A549 (cell line): ENCODE data around the gene ATXN7L1. TPM values are rescaled to one million over a fixed set of nuclear protein-coding genes. Genes with fewer than 3 reads are reported as not detected.

Experiments used
- ATAC-seq, 2 experiments: fragments of 200-7000 bp in 1 of 2; fragments of >200 bp in 1 of 2; cut with Nextera tagmentation in 1 of 2; cut with Tn5 transposase in 1 of 2; 3 replicates each; pipeline versions ENCODE4 v1.8.0 to v1.9.1; 2018 to 2020; ENCODE audit warnings: mild to moderate bottlenecking in 1 of 2, moderate library complexity in 1 of 2
- CTCF ChIA-PET: fragments of 300-600 bp; sonication (Branson Sonifier 250); formaldehyde crosslinking; extraction: SDS; loops from one replicate; lab custom pipeline; 2021; ENCODE audit warnings: antibody characterized with exemption, inconsistent platforms; lab: Yijun Ruan, JAX
- POLR2A ChIA-PET: fragments of 350-600 bp; formaldehyde crosslinking; extraction: SDS; loops from one replicate; lab custom pipeline; 2021; ENCODE audit warnings: antibody characterized with exemption, inconsistent platforms; lab: Yijun Ruan, JAX
- DNase-seq, 2 experiments: peaks; one replicate each; pipeline versions ENCODE4 v3.0.0 to v3.0.0-alpha.2; 2011 to 2016; ENCODE audit warnings: low read depth in 1 of 2, low spot score in 1 of 2
- FAIRE-seq: peaks from 2 replicates; lab custom pipeline; 2011; peaks lifted over from hg19 to GRCh38; lab: Jason Lieb, UNC
- H3K27ac ChIP-seq, 2 experiments: fragments of >200 bp; sonication (Bioruptor Twin); formaldehyde crosslinking; 3 replicates each; pipeline ENCODE4 v1.5.1; 2016 to 2017
- H3K4me1 ChIP-seq: fragments of >200 bp; sonication (Bioruptor Twin); formaldehyde crosslinking; 3 replicates; pipeline ENCODE4 v1.6.1; 2016
- H3K4me2 ChIP-seq: fragments of >200 bp; sonication (Bioruptor Twin); formaldehyde crosslinking; 3 replicates; pipeline ENCODE4 v1.6.1; 2016
- H3K4me3 ChIP-seq: fragments of >200 bp; sonication (Bioruptor Twin); formaldehyde crosslinking; 3 replicates; pipeline ENCODE4 v1.5.1; 2016
- H3K9me3 ChIP-seq: fragments of >200 bp; sonication (Bioruptor Twin); formaldehyde crosslinking; 3 replicates; pipeline ENCODE4 v1.6.1; 2016
- CBX2 ChIP-seq: fragments of 200-600 bp; sonication (generic); IDR thresholded peaks from 2 replicates; pipeline ENCODE4 v1.6.1; 2016; ENCODE audit warnings: low read depth, mild to moderate bottlenecking, borderline replicate concordance
- E2F6 ChIP-seq: IDR thresholded peaks from 2 replicates; pipeline ENCODE4 v1.6.1; 2012; ENCODE audit warnings: low read depth, borderline replicate concordance
- EHMT2 ChIP-seq: fragments of 200-600 bp; sonication (generic); IDR thresholded peaks from 2 replicates; pipeline ENCODE4 v1.6.1; 2016; ENCODE audit warnings: antibody characterized with exemption, low read depth, mild to moderate bottlenecking, moderate library complexity
- EP300 ChIP-seq, 2 experiments: fragments of >200 bp; sonication (Bioruptor Twin); formaldehyde crosslinking; IDR thresholded peaks; 2 replicates in 1 of 2; 3 replicates in 1 of 2; pipeline ENCODE4 v1.6.1; 2016 to 2017
- FOSB ChIP-seq: fragments of 250-450 bp; sonication (Bioruptor Pico); IDR thresholded peaks from 2 replicates; pipeline ENCODE4 v1.5.0; 2020; ENCODE audit warnings: mild to moderate bottlenecking, moderate library complexity
- FOSL2 ChIP-seq, 2 experiments: fragments of 450-650 bp in 1 of 2; fragments of >200 bp in 1 of 2; sonication (Bioruptor Twin) in 1 of 2; formaldehyde crosslinking; IDR thresholded peaks; 2 replicates each; pipeline versions ENCODE4 v1.5.0 to v1.6.1; 2016 to 2020; ENCODE audit warnings: mild to moderate bottlenecking in 1 of 2, moderate library complexity in 1 of 2
- FOXS1 ChIP-seq: fragments of 250-450 bp; sonication (Bioruptor Pico); IDR thresholded peaks from 2 replicates; pipeline ENCODE4 v1.5.0; 2020; ENCODE audit warnings: mild to moderate bottlenecking, moderate library complexity
- GATA3 ChIP-seq: IDR thresholded peaks from 2 replicates; pipeline ENCODE4 v1.6.1; 2012; ENCODE audit warnings: borderline replicate concordance
- HOXB13 ChIP-seq: fragments of 250-450 bp; sonication (Bioruptor Pico); IDR thresholded peaks from 2 replicates; pipeline ENCODE4 v1.5.0; 2020; ENCODE audit warnings: low read depth, mild to moderate bottlenecking, moderate library complexity
- KDM1A ChIP-seq: fragments of 200-600 bp; sonication (generic); IDR thresholded peaks from 2 replicates; pipeline ENCODE4 v1.6.1; 2016; ENCODE audit warnings: low read depth, mild to moderate bottlenecking
- MYC ChIP-seq: IDR thresholded peaks from 2 replicates; pipeline ENCODE4 v1.6.1; 2012; ENCODE audit warnings: mild to moderate bottlenecking, inconsistent platforms, low read length, improper control_type of control experiment, borderline replicate concordance
- RAD21 ChIP-seq, 2 experiments: fragments of >200 bp in 1 of 2; sonication (Bioruptor Twin) in 1 of 2; formaldehyde crosslinking in 1 of 2; IDR thresholded peaks in 1 of 2; conservative IDR thresholded peaks in 1 of 2; 2 replicates in 1 of 2; 3 replicates in 1 of 2; pipeline ENCODE4 v1.6.1; 2012 to 2018; ENCODE audit warnings: inconsistent platforms in 1 of 2
- REST ChIP-seq: fragments of 200-600 bp; sonication (generic); IDR thresholded peaks from 2 replicates; pipeline ENCODE4 v1.6.1; 2016; ENCODE audit warnings: antibody characterized with exemption, mild to moderate bottlenecking, moderate library complexity
- RFX5 ChIP-seq: fragments of 450-650 bp; IDR thresholded peaks from 2 replicates; pipeline ENCODE4 v1.7.1; 2014; ENCODE audit warnings: antibody characterized with exemption, mild to moderate bottlenecking, moderate library complexity
- WGBS: methylation state at CpG from one replicate; pipeline ENCODE4 v1.1.6; 2017; ENCODE audit errors: missing lambda C conversion rate; 5-methylcytosine and 5-hydroxymethylcytosine counted together
- polyA plus RNA-seq, 4 experiments: library from polyadenylated mRNA; depleted of rRNA in 3 of 4; stranded (reverse); fragments of >200 nt; fragmentation: RNase III in 1 of 4; extraction: RNeasy Plus Mini Kit Qiagen cat#74134 plus additional on column Dnase treatment in 1 of 4; gene quantifications; 2 replicates in 3 of 4; 3 replicates in 1 of 4; pipeline ENCODE4 v1.2.3, GENCODE V29; 2011 to 2017
- TF ChIP-seq, protein P1 (sequence below): fragments of >200 bp; sonication (Bioruptor Twin); formaldehyde crosslinking; IDR thresholded peaks from 3 replicates; pipeline ENCODE4 v1.5.1; 2016

The ATXN7L1 gene
- polyA plus RNA-seq, 2 of the 4 experiments (the other 2 are of a cell fraction): 4.5 to 5.7 TPM

DNA sequence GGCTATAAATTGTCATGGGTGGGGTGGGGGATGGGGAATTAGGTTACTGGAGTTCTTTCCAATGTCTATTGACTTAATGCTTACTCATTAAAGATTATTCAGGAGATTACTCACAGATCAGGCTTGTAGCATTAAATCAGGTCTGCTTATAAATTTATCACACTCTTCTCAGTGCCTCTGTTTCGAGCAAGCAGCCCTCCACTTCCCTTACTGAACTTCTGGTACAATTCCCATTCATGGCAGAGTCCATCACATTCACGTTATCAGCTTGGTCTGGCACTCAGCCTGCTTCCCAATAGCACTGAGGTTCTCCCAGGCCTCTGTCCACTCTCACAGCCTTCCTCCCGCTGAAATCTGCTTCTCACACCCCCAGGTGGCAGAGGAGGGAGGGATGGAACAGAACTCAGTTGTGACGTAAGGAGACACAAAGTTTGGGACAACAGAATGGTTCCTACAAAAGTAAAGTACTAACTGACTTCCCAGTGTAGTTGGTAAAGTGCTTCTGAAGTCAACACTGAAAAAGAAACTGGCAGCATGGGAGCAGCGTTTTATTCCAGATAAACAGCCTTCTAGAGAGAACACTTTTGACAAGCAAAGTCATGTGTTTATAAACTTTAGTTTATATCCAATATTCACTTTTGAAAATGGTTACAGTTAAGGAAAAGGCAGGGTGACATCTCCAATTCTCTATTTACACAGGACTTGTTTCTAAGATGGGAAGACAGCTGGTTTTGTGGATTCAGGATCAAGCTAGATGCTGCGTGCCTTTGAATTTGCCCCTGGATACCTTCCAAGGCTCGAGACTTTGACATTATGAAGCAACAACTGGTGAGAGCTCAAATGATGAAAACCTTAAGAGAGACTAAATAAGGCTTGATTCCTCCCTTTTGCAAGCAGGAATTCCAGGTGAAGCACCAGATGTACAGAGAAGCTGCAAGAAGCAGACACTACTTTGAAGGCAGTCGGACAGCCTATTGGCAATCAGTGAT lies 81.4 kb downstream of the ATXN7L1 start:
- FAIRE-seq (no peak), DNase-seq (no peak), ATAC-seq (peak; percentile 30 to 60; a peak in 4 of 6 replicates)
- H3K4me1 ChIP-seq: peaks cover 30% of the 10 kb centered on the region
- H3K4me3 ChIP-seq: no peak overlapping the region
- POLR2A ChIA-PET: no interaction called here
- H3K4me2 ChIP-seq: peak overlapping the region; percentile 77
- 37% methylated on average over 7 of the region's 8 CpGs for WGBS
- H3K9me3 ChIP-seq: no peaks in the 10 kb centered on the region
- H3K27ac ChIP-seq: peak overlapping the region; percentile 37 to 52; a peak in 3 of 6 replicates
- TF ChIP-seq FOSL2 (IDR thresholded peaks at IDR 0.05) (no peak), FOSL2 (CRISPR knock-in tag; IDR thresholded peaks at IDR 0.05) (peak; percentile 39; the same call in 1 of the 2 replicates), GATA3 (peak; percentile 14; the same call in 1 of the 2 replicates), FOSB (CRISPR knock-in tag) (no peak)
- CTCF ChIA-PET: interaction anchor here (0.8 to 3.9 kb wide), 3 partner anchors 11 to 215 kb away, joined by 3 to 11 read pairs (median 3); no protein-coding TSS in a partner anchor

- no peak for TF ChIP-seq FOXS1 (CRISPR knock-in tag)
- TF ChIP-seq REST: no peak
- no peak for TF ChIP-seq EHMT2
- no peak for TF ChIP-seq KDM1A
- no peak for TF ChIP-seq RAD21 (conservative IDR thresholded peaks at IDR 0.05 in 1 of 2, IDR thresholded peaks at IDR 0.05 in 1 of 2)
- TF ChIP-seq E2F6: no peak
- TF ChIP-seq, protein P1, sequence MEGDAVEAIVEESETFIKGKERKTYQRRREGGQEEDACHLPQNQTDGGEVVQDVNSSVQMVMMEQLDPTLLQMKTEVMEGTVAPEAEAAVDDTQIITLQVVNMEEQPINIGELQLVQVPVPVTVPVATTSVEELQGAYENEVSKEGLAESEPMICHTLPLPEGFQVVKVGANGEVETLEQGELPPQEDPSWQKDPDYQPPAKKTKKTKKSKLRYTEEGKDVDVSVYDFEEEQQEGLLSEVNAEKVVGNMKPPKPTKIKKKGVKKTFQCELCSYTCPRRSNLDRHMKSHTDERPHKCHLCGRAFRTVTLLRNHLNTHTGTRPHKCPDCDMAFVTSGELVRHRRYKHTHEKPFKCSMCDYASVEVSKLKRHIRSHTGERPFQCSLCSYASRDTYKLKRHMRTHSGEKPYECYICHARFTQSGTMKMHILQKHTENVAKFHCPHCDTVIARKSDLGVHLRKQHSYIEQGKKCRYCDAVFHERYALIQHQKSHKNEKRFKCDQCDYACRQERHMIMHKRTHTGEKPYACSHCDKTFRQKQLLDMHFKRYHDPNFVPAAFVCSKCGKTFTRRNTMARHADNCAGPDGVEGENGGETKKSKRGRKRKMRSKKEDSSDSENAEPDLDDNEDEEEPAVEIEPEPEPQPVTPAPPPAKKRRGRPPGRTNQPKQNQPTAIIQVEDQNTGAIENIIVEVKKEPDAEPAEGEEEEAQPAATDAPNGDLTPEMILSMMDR: no peak
- no peak for TF ChIP-seq FOSB (CRISPR knock-in tag)
- TF ChIP-seq RFX5: no peak
- TF ChIP-seq MYC: no peak
- TF ChIP-seq EP300 (IDR thresholded peaks at IDR 0.05): no peak
- TF ChIP-seq HOXB13 (CRISPR knock-in tag): no peak
- no peak for TF ChIP-seq CBX2
- DNase-seq: no peak
- no peak for FAIRE-seq
- H3K27ac ChIP-seq: no peak overlapping the region
- ChIA-PET CTCF (interaction anchor here (0.9 to 1.0 kb wide), 2 partner anchors 11 to 249 kb away, joined by 3 read pairs; no protein-coding TSS in a partner anchor), POLR2A (no interaction called here)
- H3K4me3 ChIP-seq: no peak overlapping the region
- 78% methylated on average over 8 of the region's 8 CpGs for WGBS
- H3K4me1 ChIP-seq: peaks cover 35% of the 10 kb centered on the region
- no peaks in the 10 kb centered on the region for H3K9me3 ChIP-seq
- ATAC-seq: no peak
- no peak overlapping the region for H3K4me2 ChIP-seq
Observed at GRCh38 chr7:105792488-105793370, 83.7 kb downstream of the ATXN7L1 start.
